ENCODE data around the gene LDB1. TPM values are rescaled to one million over a fixed set of nuclear protein-coding genes. Genes with fewer than 3 reads are reported as not detected.

Gene LDB1
- total RNA-seq, 6 donors from 2014 or later: 31.5 to 243 (median 54.9) TPM

GRCh38 chr10:102135956-102136526 is 15.9 kb upstream of the LDB1 start:
- ATAC-seq (ENCODE audit: low FRiP score in 2 of 2) (no peak), DNase-seq (peak in 1 of 2 donors; percentile 63)
- Histone ChIP-seq H3K36me3 (peaks cover 24 to 34% (median 34%) of the 10 kb centered on the region in 4 donors), H3K9me3 (no peaks in the 10 kb centered on the region), H3K27ac (peak overlapping the region; percentile 27 to 53 (median 36)), H3K4me3 (peak overlapping the region in 1 of 4 donors; percentile 2), H3K4me1 (peaks cover 37 to 50% (median 47%) of the 10 kb centered on the region in 4 donors), H3K27me3 (no peaks in the 10 kb centered on the region)
- no peak for TF ChIP-seq EP300 (IDR thresholded peaks at IDR 0.05)
- peak in 1 of 2 donors; percentile 12 for TF ChIP-seq POLR2AphosphoS5 (IDR thresholded peaks at IDR 0.05)
- WGBS, 2 donors: 63 to 76% methylated on average over 7 of the region's 7 CpGs

- H3K4me3 ChIP-seq: peak overlapping the region in 3 of 4 donors; percentile 82 to 94 (median 93)
- no peak for ATAC-seq (ENCODE audit: low FRiP score in 2 of 2)
- 47 to 60% methylated on average over 2 of the region's 2 CpGs for WGBS, 2 donors
- H3K27me3 ChIP-seq: no peaks in the 10 kb centered on the region
- peaks cover 37 to 53% (median 47%) of the 10 kb centered on the region in 4 donors for H3K4me1 ChIP-seq
- TF ChIP-seq POLR2AphosphoS5 (IDR thresholded peaks at IDR 0.05) (no peak), EP300 (IDR thresholded peaks at IDR 0.05) (no peak), CTCF (IDR thresholded peaks at IDR 0.05) (no peak), POLR2A (IDR thresholded peaks at IDR 0.05) (no peak)
- no peak for DNase-seq
- peaks cover 12 to 18% (median 18%) of the 10 kb centered on the region in 4 donors for H3K36me3 ChIP-seq
- H3K9me3 ChIP-seq: no peaks in the 10 kb centered on the region
- peak overlapping the region in 3 of 4 donors; percentile 44 to 98 (median 96) for H3K27ac ChIP-seq
Measured at GRCh38 chr10:102134416-102134815, 14.2 kb upstream of the LDB1 start.

- Histone ChIP-seq H3K4me3 (peak overlapping the region; percentile 82 to 94 (median 93)), H3K9me3 (no peaks in the 10 kb centered on the region), H3K4me1 (peaks cover 37 to 53% (median 47%) of the 10 kb centered on the region in 4 donors), H3K36me3 (peaks cover 5 to 10% (median 9%) of the 10 kb centered on the region in 4 donors), H3K27ac (peak overlapping the region; percentile 95 to 98 (median 96)), H3K27me3 (no peaks in the 10 kb centered on the region)
- ATAC-seq (ENCODE audit: low FRiP score in 2 of 2) (peak; percentile 44 to 78), DNase-seq (peak; percentile 78 to 91)
- no peak for TF ChIP-seq CTCF (IDR thresholded peaks at IDR 0.05)
- TF ChIP-seq POLR2AphosphoS5 (IDR thresholded peaks at IDR 0.05): peak; percentile 12 to 42
- 1 to 2% methylated on average over 15 to 45 of the region's 48 CpGs for WGBS, 2 donors
Measured at GRCh38 chr10:102133373-102134195, 13.4 kb upstream of the LDB1 start.

GRCh38 chr10:102132563-102133372 is 12.6 kb upstream of the LDB1 start, which contains the start of gene PPRC1:
TSS of gene PPRC1 (plus strand) at chr10:102133040. CDS start at chr10:102133069, 29 bp downstream.
- ATAC-seq (ENCODE audit: low FRiP score in 2 of 2) (peak; percentile 96 to 97), DNase-seq (peak; percentile 97 to 100)
- Histone ChIP-seq H3K27ac (peak within 1 kb of the TSS; percentile 95 to 98 (median 96)), H3K9me3 (no peaks in the 10 kb centered on the region), H3K4me1 (peaks cover 36 to 48% (median 44%) of the 10 kb centered on the region in 4 donors), H3K36me3 (peaks cover 0 to 1% (median 1%) of the 10 kb centered on the region in 4 donors), H3K27me3 (no peaks in the 10 kb centered on the region), H3K4me3 (peak within 1 kb of the TSS; percentile 82 to 94 (median 93))
- peak; percentile 90 to 92 for TF ChIP-seq POLR2AphosphoS5 (IDR thresholded peaks at IDR 0.05)
- TF ChIP-seq EP300 (IDR thresholded peaks at IDR 0.05): no peak
- peak; percentile 84 to 96 (median 92) for TF ChIP-seq CTCF (IDR thresholded peaks at IDR 0.05)
- peak; percentile 47 to 82 (median 66) for TF ChIP-seq POLR2A (IDR thresholded peaks at IDR 0.05)
- 0 to 1% methylated on average over 17 to 43 of the region's 64 CpGs for WGBS, 2 donors

Measured in upper lobe of left lung (tissue), 6 donors.